HG03442 (cell line): Measurements from ENCODE around the gene TLR7.
A peak's percentile ranks its signal among the peaks of the same experiment; 100 is the strongest.

Source experiments
- ATAC-seq: cut with Tn5 transposase; IDR thresholded peaks from one replicate; pipeline ENCODE4 v1.9.1; 2021; ENCODE audit warnings: mild to moderate bottlenecking, moderate library complexity; ENCODE audit not compliant: unreplicated experiment

TLR7 gene

GRCh38 chrX:12866451-12867377 lies at the start of gene TLR7:
TSS of gene TLR7 (plus strand) at chrX:12867072. CDS start at chrX:12867579, 507 bp downstream.
- ATAC-seq, result no peak

GRCh38 chrX:12817528-12817927 lies 49.3 kb upstream of the TLR7 start:
- no peak for ATAC-seq

GRCh38 chrX:12819222-12819621 lies 47.6 kb upstream of the TLR7 start:
- ATAC-seq, result no peak

- no peak for ATAC-seq
These were observed 46.1 kb upstream of the TLR7 start for GRCh38 chrX:12820737-12821136.

GRCh38 chrX:12824944-12825343 lies 41.9 kb upstream of the TLR7 start:
- no peak for ATAC-seq

GRCh38 chrX:12825801-12826200 lies 41.1 kb upstream of the TLR7 start:
- no peak for ATAC-seq

GRCh38 chrX:12843061-12843667 lies 23.7 kb upstream of the TLR7 start:
- no peak for ATAC-seq

- ATAC-seq, result peak; percentile 90
These were observed 23.1 kb upstream of the TLR7 start for GRCh38 chrX:12843668-12844279.

- ATAC-seq, result no peak
These were observed 22.6 kb upstream of the TLR7 start for GRCh38 chrX:12844319-12844718.

GRCh38 chrX:12865359-12865758 lies 1.5 kb upstream of the TLR7 start:
- ATAC-seq, result no peak

- no peak for ATAC-seq
These were observed 813 bp downstream of the TLR7 start for GRCh38 chrX:12867685-12868084.

- ATAC-seq, result peak; percentile 72
These were observed 1.9 kb downstream of the TLR7 start for GRCh38 chrX:12868747-12869146.

- no peak for ATAC-seq
These were observed 4.4 kb downstream of the TLR7 start for GRCh38 chrX:12871257-12871656.

- ATAC-seq, result no peak
These were observed 5.9 kb downstream of the TLR7 start for GRCh38 chrX:12872741-12873140.

GRCh38 chrX:12874581-12874980 lies 7.7 kb downstream of the TLR7 start:
- ATAC-seq, result no peak

- no peak for ATAC-seq
These were observed 10.5 kb downstream of the TLR7 start for GRCh38 chrX:12877386-12877785.

- ATAC-seq, result no peak
These were observed 11.7 kb downstream of the TLR7 start for GRCh38 chrX:12878536-12878935.

GRCh38 chrX:12881914-12882313 lies 15.0 kb downstream of the TLR7 start:
- ATAC-seq, result no peak

GRCh38 chrX:12885508-12885907 lies 18.6 kb downstream of the TLR7 start:
- ATAC-seq, result no peak

- ATAC-seq, result no peak
These were observed 19.7 kb downstream of the TLR7 start for GRCh38 chrX:12886545-12886944.

GRCh38 chrX:12887141-12887540 lies 20.3 kb downstream of the TLR7 start:
- no peak for ATAC-seq

GRCh38 chrX:12887767-12888166 lies 20.9 kb downstream of the TLR7 start:
- no peak for ATAC-seq
